T follicular helper cell (primary cell): Measurements from ENCODE around the gene PIGL.

Source experiments
- DNase-seq: peaks from one replicate; pipeline ENCODE4 v3.0.0-alpha.2; 2020; ENCODE audit warnings: low read depth

The PIGL gene

DNA sequence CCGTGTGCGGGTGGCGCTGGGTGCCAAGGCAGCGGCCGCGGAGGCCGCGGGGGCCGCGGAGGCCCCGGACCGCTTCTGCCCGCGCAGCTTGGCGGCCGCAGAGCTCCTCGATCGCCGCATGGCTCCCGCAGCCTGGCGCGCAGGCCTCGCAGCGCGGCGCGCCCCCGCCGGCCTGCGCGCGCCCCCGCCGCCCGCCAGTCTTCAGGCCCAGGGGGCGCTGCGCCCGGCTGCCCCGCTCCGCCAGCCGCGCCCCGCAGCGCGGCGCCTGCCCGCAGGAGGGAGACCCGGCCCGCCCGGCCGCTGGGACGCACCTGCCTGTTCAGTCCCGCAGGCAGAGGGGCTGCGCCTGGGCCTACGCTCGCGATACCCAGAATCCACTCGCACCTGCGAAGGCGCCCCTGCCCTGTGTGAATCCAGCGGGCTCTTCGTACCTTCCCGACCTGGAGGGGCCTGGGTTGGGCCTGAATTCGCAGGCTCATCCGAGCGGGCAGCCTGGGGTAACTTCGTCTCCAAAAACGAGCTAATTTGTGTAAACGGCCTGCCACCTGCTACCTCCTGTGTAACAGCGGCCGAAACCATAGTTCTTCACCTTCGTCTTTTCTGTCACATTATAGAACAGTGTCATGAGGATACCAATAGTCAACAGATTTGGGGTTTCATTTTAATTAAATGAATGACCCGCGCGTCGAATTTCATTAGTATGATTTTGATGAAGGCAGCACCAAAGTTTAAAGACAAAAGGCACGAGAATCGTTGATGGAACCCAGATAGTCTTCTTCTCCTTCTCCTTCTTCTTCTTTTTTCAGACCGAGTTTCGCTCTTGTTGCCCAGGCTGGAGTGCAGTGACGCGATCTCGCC lies 136.5 kb downstream of the PIGL start, which contains the start of gene CENPV:
Gene CENPV (minus strand): TSS at position 153 of the 858 bp plus-strand sequence. CDS start 33 bp downstream, at position 120.
- DNase-seq: peak; percentile 53

DNA sequence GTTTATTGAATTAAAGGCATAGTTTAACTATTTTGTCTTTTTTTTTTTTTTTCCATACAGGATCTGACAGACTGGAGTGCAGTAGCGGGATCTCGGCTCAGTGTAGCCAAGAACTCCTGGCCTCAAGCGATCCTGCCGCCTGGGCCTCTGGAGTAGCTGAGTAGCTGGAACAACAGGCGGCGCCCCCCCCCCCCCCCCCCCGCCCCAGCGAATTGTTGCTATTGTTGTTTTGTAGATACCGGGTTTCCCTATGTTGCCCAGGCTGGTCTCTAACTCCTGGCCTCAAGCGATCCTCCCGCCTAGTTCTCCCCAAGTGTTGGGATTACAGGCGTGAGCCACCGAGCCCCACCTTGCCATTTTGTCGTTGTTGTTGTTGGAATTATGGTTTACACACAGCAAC lies 137.6 kb downstream of the PIGL start:
- no peak for DNase-seq

DNA sequence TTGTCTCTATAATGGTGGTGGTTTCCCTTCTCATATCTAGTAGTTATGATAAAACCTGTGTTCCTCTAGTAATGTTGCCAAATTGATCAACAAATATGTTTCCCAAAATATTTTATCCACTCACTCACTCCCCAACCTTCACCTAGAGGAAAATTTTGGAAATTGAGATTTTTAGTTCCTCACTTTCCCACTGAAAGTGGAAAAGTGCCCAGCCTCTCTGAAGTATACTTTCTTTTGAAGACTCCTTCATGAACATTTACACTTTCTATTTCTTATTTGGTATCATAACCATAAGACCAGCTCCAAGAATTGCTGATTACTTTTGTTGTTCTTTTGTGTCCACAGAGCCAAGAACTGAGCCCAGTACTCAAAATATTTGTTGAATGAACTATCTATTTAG lies 141.4 kb downstream of the PIGL start:
- no peak for DNase-seq

DNA sequence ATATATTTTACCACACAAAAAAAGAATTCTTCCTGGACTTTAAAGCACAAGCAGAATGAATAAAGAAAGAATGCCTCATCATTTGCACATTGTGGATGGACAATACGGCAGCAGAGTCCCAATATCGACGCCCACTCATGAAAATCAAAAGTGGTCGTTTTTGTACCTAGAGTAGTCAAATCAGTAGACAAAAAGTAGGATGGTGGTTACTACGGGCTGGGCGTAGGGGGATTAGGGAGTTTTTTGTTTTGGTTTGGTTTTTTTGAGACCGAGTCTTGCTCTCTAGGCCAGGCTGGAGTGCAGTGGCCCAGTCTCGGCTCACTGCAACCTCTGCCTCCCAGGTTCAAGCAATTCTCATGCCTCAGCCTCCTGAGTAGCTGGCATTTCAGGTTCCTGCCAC lies 144.9 kb downstream of the PIGL start:
- no peak for DNase-seq

DNA sequence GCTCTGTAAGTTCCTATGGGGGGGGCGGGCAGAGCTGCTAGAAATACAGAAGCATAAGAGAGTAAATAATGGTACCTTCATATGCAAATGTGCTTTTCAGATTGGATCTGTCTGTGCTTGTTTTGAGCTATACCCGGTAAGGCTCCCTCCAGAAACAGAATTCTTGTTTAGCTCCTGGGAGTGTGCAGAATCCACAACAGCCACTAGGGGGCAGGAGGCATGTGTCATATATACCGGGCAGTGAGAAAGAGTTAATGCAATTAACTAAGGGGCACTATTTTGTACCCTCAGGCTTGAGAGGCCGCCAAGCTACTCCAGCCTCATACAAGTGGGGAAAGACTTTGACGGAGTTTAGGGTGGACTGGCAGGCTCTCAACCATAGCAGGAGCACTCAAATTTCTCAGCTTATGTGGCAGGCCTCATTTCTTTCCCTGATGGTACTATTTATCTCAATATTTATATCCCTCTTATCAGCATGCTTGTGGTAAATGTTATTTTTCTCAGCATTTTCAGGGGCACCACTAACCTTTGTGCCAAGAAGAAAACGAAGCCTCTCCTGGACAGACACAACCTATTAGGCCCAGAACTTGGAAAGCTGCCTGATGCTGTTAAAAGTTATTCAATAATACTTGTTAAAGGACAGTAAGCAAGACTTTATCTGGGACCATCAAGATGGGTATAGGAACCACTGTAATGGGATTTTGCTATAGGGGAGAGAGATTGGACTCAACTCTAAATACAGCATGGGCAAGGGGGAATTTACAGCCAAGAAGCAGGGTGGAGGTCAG lies 146.9 kb downstream of the PIGL start:
- DNase-seq: peak; percentile 57

DNA sequence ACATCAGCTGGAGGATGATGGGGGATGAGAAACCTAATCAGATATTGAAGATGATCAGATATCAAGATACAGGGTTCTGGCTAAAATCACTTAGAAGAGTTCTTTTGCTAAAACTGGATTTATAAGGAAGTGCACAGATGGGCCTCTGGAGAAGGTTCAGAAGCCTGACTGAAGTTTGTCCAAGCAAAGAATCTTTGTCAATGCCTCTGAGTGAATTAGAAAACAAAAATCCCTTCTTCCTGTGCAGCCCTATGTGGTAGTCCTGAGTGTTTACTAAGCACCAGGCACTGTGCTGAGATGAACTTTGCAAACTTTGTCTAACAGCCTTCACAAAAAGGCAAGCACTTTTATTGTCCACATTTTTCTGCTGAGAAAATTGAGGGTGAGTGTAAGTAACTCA lies 147.6 kb downstream of the PIGL start:
- DNase-seq: no peak

DNA sequence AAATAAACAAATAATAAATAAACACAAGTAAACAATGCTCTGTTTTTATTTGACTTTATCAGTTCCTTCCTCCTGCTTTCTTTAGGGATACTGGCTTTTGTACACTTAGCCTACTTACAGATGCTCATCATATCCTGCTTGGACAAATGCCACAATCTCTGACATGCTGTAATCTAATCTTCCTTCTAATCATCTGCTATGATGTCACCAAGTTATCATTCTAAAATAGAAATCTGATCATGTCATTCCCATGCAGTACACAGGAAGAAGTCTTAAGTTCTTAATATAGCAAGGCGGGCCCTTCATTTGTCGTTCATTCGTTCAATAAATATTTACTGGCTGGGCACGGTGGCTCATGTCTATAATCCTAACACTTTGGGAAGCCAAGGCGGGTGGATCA lies 154.7 kb downstream of the PIGL start:
- no peak for DNase-seq

DNA sequence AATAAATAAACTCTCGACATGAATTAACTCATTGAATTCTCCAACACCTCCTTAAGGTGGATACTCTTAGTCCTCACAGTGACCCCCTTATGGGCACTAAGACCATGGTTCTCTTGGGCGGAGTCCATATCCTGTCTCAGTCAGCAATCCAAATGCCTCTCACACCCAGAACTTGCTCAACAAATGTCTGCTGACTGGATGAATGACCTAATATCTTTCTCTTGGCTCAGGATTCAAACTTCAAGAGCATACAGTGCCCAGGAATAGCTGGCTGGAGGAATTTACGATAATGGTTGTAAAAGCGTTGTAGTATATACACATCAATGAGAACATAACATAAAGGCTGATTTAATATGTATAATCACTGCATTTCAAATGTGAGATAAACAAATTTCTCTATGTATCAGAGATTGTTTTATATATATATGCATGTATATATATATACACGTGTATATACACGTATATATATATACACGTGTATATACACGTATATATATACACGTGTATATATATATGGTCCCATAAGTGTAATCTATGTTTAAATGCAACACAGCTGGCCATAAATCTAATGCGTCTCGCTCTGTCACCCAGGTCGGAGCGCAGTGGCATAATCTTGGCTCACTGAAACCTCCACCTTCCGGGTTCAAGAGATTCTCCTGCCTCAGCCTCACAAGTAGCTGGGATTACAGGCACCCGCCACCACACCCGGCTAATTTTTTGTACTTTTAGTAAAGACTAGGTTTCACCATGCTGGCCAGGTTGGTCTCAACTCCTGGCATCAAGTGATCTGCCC lies 157.3 kb downstream of the PIGL start:
- DNase-seq: no peak
